ENCODE data around the gene TMEM244.
A peak's percentile ranks its signal among the peaks of the same experiment; 100 is the strongest.

Gene TMEM244, protein sequence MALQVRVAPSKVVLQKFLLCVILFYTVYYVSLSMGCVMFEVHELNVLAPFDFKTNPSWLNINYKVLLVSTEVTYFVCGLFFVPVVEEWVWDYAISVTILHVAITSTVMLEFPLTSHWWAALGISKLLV

DNA sequence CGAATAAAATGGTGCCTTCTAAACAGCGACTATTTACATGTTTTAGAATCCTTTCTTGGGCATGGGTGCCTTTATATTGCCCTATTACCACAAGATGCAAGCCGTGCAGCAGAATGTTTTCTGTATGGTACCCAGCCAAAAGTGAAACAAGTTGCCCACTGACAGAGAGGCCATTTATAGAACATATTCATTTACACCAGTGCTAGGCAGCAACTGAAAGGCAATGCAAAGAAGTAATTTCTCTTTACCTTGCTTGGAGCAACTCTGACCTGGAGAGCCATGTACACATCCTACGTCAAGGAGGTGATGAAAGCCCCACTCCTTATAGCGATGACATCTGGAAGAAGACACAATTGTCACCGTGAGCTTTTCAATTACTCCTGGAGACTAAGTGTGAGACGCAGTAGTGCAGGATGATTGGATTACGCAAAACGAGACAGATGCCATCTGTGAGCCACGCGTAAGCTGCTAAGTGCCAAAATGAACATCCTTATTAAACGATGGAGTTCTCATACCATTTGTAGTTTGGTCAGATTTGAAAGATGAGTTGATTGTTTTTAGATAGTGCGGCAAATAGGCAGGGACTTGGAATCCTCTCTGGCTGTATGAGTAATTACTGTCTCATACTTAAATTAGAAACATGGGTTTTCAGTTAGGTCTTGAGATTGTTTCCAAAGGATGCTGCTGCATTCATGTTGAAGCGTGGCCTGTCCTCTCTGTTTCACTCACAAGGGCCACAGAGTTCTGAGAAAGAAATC lies at the start of gene TMEM244:
Gene TMEM244, minus strand, starts transcription at position 408 of the 758 bp plus-strand sequence. Its CDS starts 127 bp downstream, at position 281.
- DNase-seq (ENCODE audit: low spot score in 2 of 2): peak in 1 of 2 donors; percentile 56
- ATAC-seq: peak; percentile 82
- H3K27ac Mint-ChIP-seq: peak within 1 kb of the TSS; percentile 74

DNA sequence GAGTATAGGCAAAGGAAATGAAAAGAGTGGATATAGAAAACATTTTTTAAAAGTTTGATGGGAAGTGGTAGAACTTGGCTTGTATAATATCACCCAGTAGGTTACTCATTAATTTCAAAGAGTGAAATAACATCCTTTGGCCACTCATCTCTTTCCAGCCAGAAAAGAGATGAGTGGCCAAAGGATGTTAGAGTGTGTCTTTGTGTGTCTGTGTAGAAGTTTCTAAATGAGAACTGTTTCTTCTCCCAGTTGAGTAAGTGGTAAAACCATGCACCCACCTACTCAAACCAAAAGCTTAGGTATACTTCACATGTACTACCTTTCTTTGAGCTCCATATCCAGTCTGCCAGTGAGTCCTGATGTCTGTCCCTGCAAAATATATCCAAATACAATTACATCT lies 47.7 kb upstream of the TMEM244 start:
- ATAC-seq: peak; percentile 89

More for the DNA sequence above, at the start of gene TMEM244:
- peaks cover 2% of the 10 kb centered on the region for H3K9me3 Mint-ChIP-seq
- no peaks in the 10 kb centered on the region for H3K36me3 Mint-ChIP-seq
- H3K4me3 Mint-ChIP-seq: peak within 1 kb of the TSS; percentile 64
- peaks cover 13% of the 10 kb centered on the region for H3K4me1 Mint-ChIP-seq

DNA sequence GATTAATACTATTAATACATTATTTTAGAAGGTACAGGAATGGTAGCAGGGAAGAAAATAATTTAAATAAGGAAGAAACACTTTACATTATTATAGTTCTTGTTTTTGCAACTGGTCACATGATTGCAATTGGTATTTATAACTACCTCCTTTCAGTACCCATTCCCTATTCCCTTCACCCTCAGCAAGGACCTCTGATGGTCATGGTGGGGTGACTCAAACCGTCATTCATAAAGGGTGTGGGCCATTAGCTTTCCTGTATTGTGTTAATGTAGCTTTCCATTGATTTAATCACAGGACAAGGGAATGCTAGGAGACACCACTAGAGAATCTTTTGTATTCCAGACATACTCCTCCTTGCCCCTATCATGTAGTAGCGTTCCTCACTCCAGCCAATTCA lies 47.2 kb upstream of the TMEM244 start:
- no peak for ATAC-seq

More for the DNA sequence above, 47.7 kb upstream of the TMEM244 start:
- DNase-seq (ENCODE audit: low spot score in 2 of 2): no peak
- H3K36me3 Mint-ChIP-seq: no peaks in the 10 kb centered on the region
- no peaks in the 10 kb centered on the region for H3K9me3 Mint-ChIP-seq
- peaks cover 17% of the 10 kb centered on the region for H3K4me1 Mint-ChIP-seq
- H3K4me3 Mint-ChIP-seq: no peak overlapping the region
- peak overlapping the region; percentile 2 for H3K27ac Mint-ChIP-seq

DNA sequence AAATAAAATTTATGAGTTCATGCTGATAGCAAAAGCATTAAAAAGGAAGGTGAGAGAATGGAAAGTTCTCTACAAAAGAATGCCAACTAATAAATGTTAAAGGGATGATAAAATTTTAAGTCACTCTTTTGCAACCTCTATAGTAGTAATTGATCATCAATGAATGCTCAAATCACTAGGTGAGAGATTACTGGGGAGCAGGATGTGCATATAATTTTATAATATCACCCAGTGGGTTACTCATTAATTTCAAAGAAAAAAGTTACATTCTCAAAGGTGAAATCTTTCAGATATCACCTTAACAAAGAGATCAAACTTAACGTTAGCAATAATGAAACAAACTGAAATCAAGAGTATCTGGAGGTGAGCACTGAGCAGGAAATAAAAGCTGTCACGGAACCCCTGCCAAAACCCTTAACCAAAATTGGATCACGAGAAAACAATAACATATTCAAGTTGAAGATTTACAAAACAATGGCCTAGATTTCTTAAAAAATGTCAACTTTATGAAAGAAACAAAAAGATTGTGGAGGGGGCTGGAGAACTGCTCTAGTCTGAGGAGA lies 45.5 kb upstream of the TMEM244 start:
- no peak for DNase-seq (ENCODE audit: low spot score in 2 of 2)

More for the DNA sequence above, 47.2 kb upstream of the TMEM244 start:
- H3K27ac Mint-ChIP-seq: no peak overlapping the region
- H3K4me3 Mint-ChIP-seq: no peak overlapping the region
- peaks cover 17% of the 10 kb centered on the region for H3K4me1 Mint-ChIP-seq
- H3K36me3 Mint-ChIP-seq: no peaks in the 10 kb centered on the region
- H3K9me3 Mint-ChIP-seq: no peaks in the 10 kb centered on the region
- no peak for DNase-seq (ENCODE audit: low spot score in 2 of 2)

DNA sequence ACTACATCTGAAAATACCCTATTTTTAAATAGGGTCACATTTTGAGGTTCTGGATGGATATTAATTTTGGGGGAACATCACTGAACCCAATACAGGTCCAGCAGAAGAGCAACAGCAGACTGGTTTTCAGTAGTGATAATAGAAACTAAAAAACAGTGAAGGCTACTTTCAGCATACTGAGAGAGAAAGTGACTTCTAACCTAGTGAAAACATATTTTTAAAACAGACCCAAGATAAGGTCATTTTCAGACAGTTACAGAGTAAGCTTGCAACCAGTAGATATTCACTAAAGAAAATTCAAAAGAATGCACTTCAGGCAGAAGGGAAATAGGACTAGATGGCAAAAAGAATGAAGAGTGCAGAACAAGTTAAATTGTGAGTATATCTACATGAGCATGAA lies 42.0 kb upstream of the TMEM244 start:
- DNase-seq (ENCODE audit: low spot score in 2 of 2) (no peak), ATAC-seq (no peak)
- Mint-ChIP-seq H3K9me3 (no peaks in the 10 kb centered on the region), H3K36me3 (no peaks in the 10 kb centered on the region), H3K4me1 (peaks cover 8% of the 10 kb centered on the region), H3K27ac (no peak overlapping the region), H3K4me3 (no peak overlapping the region)

More for the DNA sequence above, 45.5 kb upstream of the TMEM244 start:
- Mint-ChIP-seq H3K27ac (no peak overlapping the region), H3K4me3 (no peak overlapping the region), H3K4me1 (peaks cover 17% of the 10 kb centered on the region), H3K36me3 (no peaks in the 10 kb centered on the region), H3K9me3 (no peaks in the 10 kb centered on the region)
- no peak for ATAC-seq

DNA sequence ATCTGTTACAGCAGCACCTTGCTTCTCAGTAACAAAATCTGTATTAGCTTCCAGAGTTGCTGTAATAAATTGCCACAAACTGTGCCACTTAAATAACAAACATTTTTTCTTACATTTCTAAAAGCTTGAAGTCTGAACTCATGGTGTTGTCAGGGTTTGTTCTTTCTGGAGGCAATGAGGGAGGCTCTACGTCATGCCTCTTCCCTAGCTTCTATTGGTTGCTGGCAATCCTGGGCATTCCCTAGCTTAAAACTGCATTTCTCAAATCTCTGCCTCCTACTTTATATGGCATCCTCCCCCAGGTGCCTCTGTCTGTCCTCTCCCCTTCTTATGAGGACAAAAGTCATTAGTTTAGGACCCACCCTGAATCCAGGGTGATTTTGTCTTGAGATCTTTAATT lies 41.6 kb upstream of the TMEM244 start:
- Mint-ChIP-seq H3K36me3 (no peaks in the 10 kb centered on the region), H3K9me3 (no peaks in the 10 kb centered on the region), H3K4me1 (peaks cover 8% of the 10 kb centered on the region), H3K27ac (no peak overlapping the region), H3K4me3 (no peak overlapping the region)
- DNase-seq (ENCODE audit: low spot score in 2 of 2) (no peak), ATAC-seq (no peak)

DNA sequence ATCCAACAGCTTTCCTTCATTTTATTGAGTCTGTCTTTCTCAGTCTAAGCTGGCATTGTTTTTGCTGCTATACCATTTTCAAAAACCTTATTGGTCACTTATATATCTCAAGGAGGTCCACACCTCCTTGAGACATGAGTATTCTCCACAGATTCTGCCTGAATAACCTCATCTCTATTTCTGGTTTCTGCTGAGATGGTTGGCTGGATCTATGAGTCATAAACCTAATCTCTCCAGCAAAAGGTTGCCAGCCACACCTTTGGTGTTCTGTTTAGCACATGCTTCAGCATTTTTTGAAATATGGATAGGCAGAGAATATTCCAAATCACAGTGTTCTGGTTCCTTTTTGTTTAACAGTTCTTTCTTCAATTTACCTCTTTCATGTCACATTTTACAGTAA lies 40.8 kb upstream of the TMEM244 start:
- peaks cover 5% of the 10 kb centered on the region for H3K4me1 Mint-ChIP-seq
- no peak overlapping the region for H3K4me3 Mint-ChIP-seq
- ATAC-seq: peak; percentile 31
- H3K36me3 Mint-ChIP-seq: no peaks in the 10 kb centered on the region
- no peak overlapping the region for H3K27ac Mint-ChIP-seq
- no peaks in the 10 kb centered on the region for H3K9me3 Mint-ChIP-seq
- no peak for DNase-seq (ENCODE audit: low spot score in 2 of 2)

DNA sequence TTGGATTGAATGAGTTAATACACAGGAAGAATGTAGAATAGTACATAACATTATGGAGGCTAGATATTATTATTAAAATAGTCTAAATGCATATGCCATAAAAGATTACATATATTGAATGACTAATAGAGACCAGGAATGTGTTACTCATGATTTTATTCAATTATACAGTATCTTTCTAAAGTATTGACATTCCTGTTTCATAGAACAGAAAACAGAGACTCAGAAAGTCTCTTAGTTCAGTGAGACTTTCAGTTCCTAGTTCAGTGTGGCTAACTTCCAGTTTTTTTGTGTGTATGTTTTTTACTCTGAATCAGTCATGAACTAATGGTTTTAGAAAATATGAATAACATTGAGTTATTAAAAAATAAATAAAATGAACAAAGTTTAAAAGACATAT lies 34.6 kb upstream of the TMEM244 start:
- no peaks in the 10 kb centered on the region for H3K36me3 Mint-ChIP-seq
- no peaks in the 10 kb centered on the region for H3K9me3 Mint-ChIP-seq

DNA sequence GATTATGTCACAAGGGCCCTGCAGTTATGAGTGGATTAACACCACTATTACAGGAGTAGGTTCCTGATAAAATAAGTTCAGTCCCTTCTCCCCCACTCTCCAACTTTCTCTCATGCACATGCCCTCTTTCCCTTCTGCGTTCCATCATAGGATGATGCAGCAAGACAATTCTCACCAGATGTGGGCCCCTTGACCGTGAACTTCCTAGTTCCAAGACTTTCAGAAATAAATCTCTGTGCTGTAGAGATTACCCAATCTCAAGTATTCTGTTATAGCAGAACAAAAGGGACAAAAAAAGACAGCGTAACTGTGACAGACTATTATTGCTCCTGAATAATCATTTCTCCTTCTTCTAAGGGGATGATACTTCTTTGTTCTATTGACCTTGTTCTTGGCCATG lies 33.8 kb upstream of the TMEM244 start:
- no peaks in the 10 kb centered on the region for H3K36me3 Mint-ChIP-seq
- DNase-seq (ENCODE audit: low spot score in 2 of 2): no peak
- no peaks in the 10 kb centered on the region for H3K9me3 Mint-ChIP-seq
- no peak overlapping the region for H3K27ac Mint-ChIP-seq
- no peak overlapping the region for H3K4me3 Mint-ChIP-seq
- peaks cover 9% of the 10 kb centered on the region for H3K4me1 Mint-ChIP-seq
- ATAC-seq: no peak

More for the DNA sequence above, 34.6 kb upstream of the TMEM244 start:
- DNase-seq (ENCODE audit: low spot score in 2 of 2) (no peak), ATAC-seq (no peak)
- H3K4me3 Mint-ChIP-seq: no peak overlapping the region
- H3K4me1 Mint-ChIP-seq: peaks cover 1% of the 10 kb centered on the region
- no peak overlapping the region for H3K27ac Mint-ChIP-seq

DNA sequence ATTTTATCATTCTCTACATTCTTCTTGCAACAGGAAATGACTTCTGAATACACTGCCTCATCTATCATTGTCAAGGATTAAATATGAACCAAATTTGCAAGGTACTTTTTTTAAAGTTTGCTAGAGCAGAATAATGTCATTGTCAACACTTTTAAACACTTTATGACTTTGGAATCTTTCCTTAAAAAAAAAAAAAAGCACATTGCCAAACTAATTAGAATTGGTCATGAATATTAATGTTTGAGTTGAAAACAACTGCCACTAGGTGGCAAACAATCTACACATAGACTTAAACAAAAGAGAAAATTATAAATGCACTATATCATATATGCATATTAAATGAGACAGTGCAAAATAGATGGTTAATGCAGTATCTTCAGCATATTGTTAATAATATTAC lies 32.5 kb upstream of the TMEM244 start:
- no peak for DNase-seq (ENCODE audit: low spot score in 2 of 2)
- Mint-ChIP-seq H3K4me3 (no peak overlapping the region), H3K9me3 (no peaks in the 10 kb centered on the region), H3K27ac (no peak overlapping the region), H3K36me3 (no peaks in the 10 kb centered on the region), H3K4me1 (peaks cover 9% of the 10 kb centered on the region)
- ATAC-seq: no peak

DNA sequence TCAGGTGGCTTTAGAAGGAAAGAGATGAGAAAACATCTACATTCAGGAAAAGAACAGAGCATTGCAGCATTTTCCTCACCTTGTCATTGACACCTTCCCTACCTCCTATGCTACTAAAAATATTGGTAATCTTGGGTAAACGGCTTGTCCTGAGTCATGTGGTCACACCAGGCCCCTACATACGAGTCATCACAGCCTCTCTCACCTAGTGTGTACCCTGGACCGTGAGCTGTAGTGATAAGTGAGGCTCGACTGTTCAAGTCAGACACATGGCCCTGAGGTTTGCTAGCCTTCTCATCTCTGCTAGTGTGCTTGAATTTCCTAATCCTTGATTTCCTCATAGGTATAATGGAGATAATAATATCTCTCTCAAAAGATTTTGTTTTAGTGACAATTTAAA lies 29.6 kb upstream of the TMEM244 start:
- Mint-ChIP-seq H3K4me1 (peaks cover 9% of the 10 kb centered on the region), H3K27ac (no peak overlapping the region), H3K36me3 (no peaks in the 10 kb centered on the region), H3K4me3 (no peak overlapping the region), H3K9me3 (peaks cover 3% of the 10 kb centered on the region)
- DNase-seq (ENCODE audit: low spot score in 2 of 2): no peak
- peak; percentile 76 for ATAC-seq

DNA sequence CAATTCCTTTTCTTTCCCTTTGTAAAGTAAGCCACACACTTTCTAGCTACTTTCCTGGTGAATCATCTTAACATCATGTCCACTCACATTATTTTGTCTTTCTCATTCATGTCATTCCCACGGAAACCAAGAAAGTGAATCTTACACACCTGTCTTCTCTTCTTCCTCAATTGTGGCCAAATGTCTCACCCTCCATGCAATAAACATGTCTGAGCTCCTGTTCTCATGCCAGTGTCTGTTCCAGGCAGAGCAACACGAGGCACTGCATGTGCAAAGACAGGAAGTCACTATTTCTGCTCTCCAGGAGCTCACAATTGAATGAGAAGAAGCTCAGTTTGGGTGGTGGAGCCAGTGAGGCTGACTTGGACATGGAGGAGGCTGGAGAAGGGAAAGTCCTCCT lies 29.0 kb upstream of the TMEM244 start:
- Mint-ChIP-seq H3K4me3 (no peak overlapping the region), H3K36me3 (no peaks in the 10 kb centered on the region), H3K4me1 (peaks cover 9% of the 10 kb centered on the region), H3K27ac (no peak overlapping the region), H3K9me3 (peaks cover 3% of the 10 kb centered on the region)
- ATAC-seq: peak; percentile 54
- DNase-seq (ENCODE audit: low spot score in 2 of 2): no peak

DNA sequence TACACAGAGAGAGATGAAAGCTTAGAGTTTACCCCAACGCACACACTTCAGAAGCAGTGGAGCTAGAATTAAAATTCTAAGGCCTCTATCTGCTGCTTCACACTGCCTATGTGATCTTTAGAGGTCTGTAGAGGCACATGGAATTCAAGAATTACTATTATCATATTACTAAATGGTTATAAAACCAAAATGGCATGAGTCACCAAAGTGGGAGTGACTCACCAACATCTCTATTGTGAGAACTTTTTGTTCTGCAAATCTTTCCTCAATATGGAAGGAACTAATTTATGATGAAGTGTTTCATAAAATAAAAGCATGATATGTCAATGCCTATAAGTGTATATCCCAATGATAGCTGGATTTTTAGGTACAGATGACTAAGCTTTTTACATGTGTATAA lies 28.5 kb upstream of the TMEM244 start:
- Mint-ChIP-seq H3K36me3 (no peaks in the 10 kb centered on the region), H3K27ac (no peak overlapping the region), H3K4me3 (no peak overlapping the region), H3K4me1 (peaks cover 9% of the 10 kb centered on the region), H3K9me3 (peaks cover 3% of the 10 kb centered on the region)
- ATAC-seq (peak; percentile 63), DNase-seq (ENCODE audit: low spot score in 2 of 2) (no peak)

DNA sequence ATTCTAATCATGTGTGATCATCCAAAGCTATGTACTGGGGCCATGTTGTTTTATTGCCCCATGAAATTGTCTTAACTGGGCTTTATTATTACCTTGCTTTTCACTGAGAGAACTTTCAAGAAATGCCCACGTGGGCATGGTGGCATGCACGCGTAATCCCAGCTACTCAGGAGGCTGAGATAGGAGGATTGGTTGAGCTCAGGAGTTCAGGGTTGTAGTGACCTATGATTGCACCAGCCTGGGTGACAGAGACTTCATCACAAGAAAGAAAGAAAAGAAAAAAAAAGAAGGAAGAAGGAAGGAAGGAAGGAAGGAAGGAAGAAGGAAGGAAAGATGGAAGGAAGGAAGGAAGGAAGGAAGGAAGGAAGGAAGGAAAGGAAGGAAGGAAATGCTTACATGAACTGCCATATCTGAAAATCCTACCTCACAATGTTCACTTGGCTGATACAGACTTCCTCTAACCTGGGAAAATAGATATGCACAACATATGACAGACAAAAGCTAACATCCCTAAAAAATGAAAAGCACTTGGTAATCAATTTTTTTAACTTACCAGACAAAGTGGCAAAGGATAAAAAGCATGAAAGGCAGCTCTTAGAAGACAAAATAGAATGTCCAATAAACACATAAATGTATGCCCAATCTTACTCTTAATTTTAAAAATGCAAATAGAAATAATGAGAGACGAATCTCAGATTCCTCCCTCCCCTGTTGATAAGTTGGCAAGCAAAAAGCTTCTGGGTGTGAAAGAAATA lies 25.5 kb upstream of the TMEM244 start:
- ATAC-seq (no peak), DNase-seq (ENCODE audit: low spot score in 2 of 2) (no peak)
- H3K4me3 Mint-ChIP-seq: no peak overlapping the region
- peaks cover 21% of the 10 kb centered on the region for H3K4me1 Mint-ChIP-seq
- no peaks in the 10 kb centered on the region for H3K36me3 Mint-ChIP-seq
- no peak overlapping the region for H3K27ac Mint-ChIP-seq
- H3K9me3 Mint-ChIP-seq: peaks cover 3% of the 10 kb centered on the region

DNA sequence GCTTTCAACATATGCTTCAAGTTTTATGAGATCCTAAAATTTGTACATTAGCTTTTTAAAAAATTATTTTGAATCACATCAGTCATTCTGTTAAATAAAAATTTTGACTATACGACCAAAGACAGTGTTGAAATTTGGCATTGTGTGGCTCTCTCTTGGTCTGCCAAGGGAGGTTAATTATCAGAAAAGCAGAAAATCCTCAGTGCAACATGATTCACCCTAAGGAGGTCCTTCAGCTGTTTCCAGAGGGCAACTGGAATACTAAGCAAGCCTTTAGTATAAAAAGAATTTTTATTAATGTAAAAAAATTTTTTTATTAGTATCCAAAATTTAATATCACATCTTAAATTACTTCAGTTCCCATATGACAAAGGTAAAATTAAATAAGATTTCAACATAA lies 23.1 kb upstream of the TMEM244 start:
- no peak for DNase-seq (ENCODE audit: low spot score in 2 of 2)
- no peak overlapping the region for H3K4me3 Mint-ChIP-seq

More for the DNA sequence above, 23.1 kb upstream of the TMEM244 start:
- ATAC-seq: no peak
- Mint-ChIP-seq H3K36me3 (no peaks in the 10 kb centered on the region), H3K9me3 (peaks cover 3% of the 10 kb centered on the region), H3K4me1 (peaks cover 12% of the 10 kb centered on the region), H3K27ac (no peak overlapping the region)
